ENCODE results near the gene ESCO1. TPM values are rescaled to one million over a fixed set of nuclear protein-coding genes. Genes with fewer than 3 reads are reported as not detected.

Gene ESCO1
- total RNA-seq, 1 experiment from 2014 or later = 21.8 TPM

- Mint-ChIP-seq H3K27me3 (ENCODE audit: unreplicated experiment) (no peaks in the 10 kb centered on the region), H3K4me1 (ENCODE audit: low read depth, unreplicated experiment) (no peaks in the 10 kb centered on the region), H3K9me3 (ENCODE audit: low read depth, unreplicated experiment) (no peaks in the 10 kb centered on the region), H3K4me3 (ENCODE audit: low read depth, unreplicated experiment) (no peak overlapping the region), H3K36me3 (ENCODE audit: insufficient read depth, unreplicated experiment) (peaks cover 40% of the 10 kb centered on the region), H3K27ac (ENCODE audit: unreplicated experiment) (no peak overlapping the region)
- intact Hi-C loops (cut with micrococcal nuclease; ENCODE audit: unreplicated experiment) = no loop called here
- no peak for TF ChIP-seq CTCF (IDR thresholded peaks at IDR 0.05; ENCODE audit: unreplicated experiment)
- BruUV-seq (replicated peaks) = no TSS peak
- no peak for DNase-seq
- CTCF ChIA-PET = no interaction called here
These were observed 74.6 kb downstream of the ESCO1 start for GRCh38 chr18:21525916-21526315.

GRCh38 chr18:21522530-21522929 lies 78.0 kb downstream of the ESCO1 start:
- H3K27ac Mint-ChIP-seq (ENCODE audit: unreplicated experiment) = no peak overlapping the region
- CTCF ChIA-PET = no interaction called here
- peaks cover 44% of the 10 kb centered on the region for H3K36me3 Mint-ChIP-seq (ENCODE audit: insufficient read depth, unreplicated experiment)
- H3K4me3 Mint-ChIP-seq (ENCODE audit: low read depth, unreplicated experiment) = no peak overlapping the region
- no peaks in the 10 kb centered on the region for H3K4me1 Mint-ChIP-seq (ENCODE audit: low read depth, unreplicated experiment)
- no peaks in the 10 kb centered on the region for H3K27me3 Mint-ChIP-seq (ENCODE audit: unreplicated experiment)
- TF ChIP-seq CTCF (IDR thresholded peaks at IDR 0.05; ENCODE audit: unreplicated experiment) = no peak
- DNase-seq = no peak
- no peaks in the 10 kb centered on the region for H3K9me3 Mint-ChIP-seq (ENCODE audit: low read depth, unreplicated experiment)
- BruUV-seq (replicated peaks) = no TSS peak
- intact Hi-C loops (cut with micrococcal nuclease; ENCODE audit: unreplicated experiment) = no loop called here

GRCh38 chr18:21513741-21514140 lies 86.8 kb downstream of the ESCO1 start:
- CTCF ChIA-PET = no interaction called here
- Mint-ChIP-seq H3K27me3 (ENCODE audit: unreplicated experiment) (no peaks in the 10 kb centered on the region), H3K4me3 (ENCODE audit: low read depth, unreplicated experiment) (no peak overlapping the region), H3K36me3 (ENCODE audit: insufficient read depth, unreplicated experiment) (peaks cover 25% of the 10 kb centered on the region), H3K27ac (ENCODE audit: unreplicated experiment) (peak overlapping the region; percentile 33), H3K4me1 (ENCODE audit: low read depth, unreplicated experiment) (no peaks in the 10 kb centered on the region), H3K9me3 (ENCODE audit: low read depth, unreplicated experiment) (no peaks in the 10 kb centered on the region)
- no peak for DNase-seq
- BruUV-seq (replicated peaks) = no TSS peak
- intact Hi-C loops (cut with micrococcal nuclease; ENCODE audit: unreplicated experiment) = no loop called here
- no peak for TF ChIP-seq CTCF (IDR thresholded peaks at IDR 0.05; ENCODE audit: unreplicated experiment)

GRCh38 chr18:21513292-21513691 lies 87.2 kb downstream of the ESCO1 start:
- Mint-ChIP-seq H3K4me1 (ENCODE audit: low read depth, unreplicated experiment) (no peaks in the 10 kb centered on the region), H3K9me3 (ENCODE audit: low read depth, unreplicated experiment) (no peaks in the 10 kb centered on the region), H3K36me3 (ENCODE audit: insufficient read depth, unreplicated experiment) (peaks cover 21% of the 10 kb centered on the region), H3K27ac (ENCODE audit: unreplicated experiment) (peak overlapping the region; percentile 33), H3K4me3 (ENCODE audit: low read depth, unreplicated experiment) (no peak overlapping the region), H3K27me3 (ENCODE audit: unreplicated experiment) (no peaks in the 10 kb centered on the region)
- intact Hi-C loops (cut with micrococcal nuclease; ENCODE audit: unreplicated experiment) = no loop called here
- BruUV-seq (replicated peaks) = no TSS peak
- CTCF ChIA-PET = no interaction called here
- no peak for TF ChIP-seq CTCF (IDR thresholded peaks at IDR 0.05; ENCODE audit: unreplicated experiment)
- DNase-seq = no peak

- Mint-ChIP-seq H3K4me1 (ENCODE audit: low read depth, unreplicated experiment) (no peaks in the 10 kb centered on the region), H3K36me3 (ENCODE audit: insufficient read depth, unreplicated experiment) (peaks cover 9% of the 10 kb centered on the region), H3K27ac (ENCODE audit: unreplicated experiment) (no peak overlapping the region), H3K4me3 (ENCODE audit: low read depth, unreplicated experiment) (no peak overlapping the region), H3K9me3 (ENCODE audit: low read depth, unreplicated experiment) (no peaks in the 10 kb centered on the region), H3K27me3 (ENCODE audit: unreplicated experiment) (no peaks in the 10 kb centered on the region)
- intact Hi-C loops (cut with micrococcal nuclease; ENCODE audit: unreplicated experiment) = no loop called here
- CTCF ChIA-PET = no interaction called here
- no peak for DNase-seq
- BruUV-seq (replicated peaks) = no TSS peak
- no peak for TF ChIP-seq CTCF (IDR thresholded peaks at IDR 0.05; ENCODE audit: unreplicated experiment)
These were observed 91.4 kb downstream of the ESCO1 start for GRCh38 chr18:21509062-21509461.

Measured in Calu3 (cell line).